Measurements from ENCODE around the gene CNTNAP2. TPM values are rescaled to one million over a fixed set of nuclear protein-coding genes. Genes with fewer than 3 reads are reported as not detected.

Gene CNTNAP2
- total and polyA plus RNA-seq, 9 donors = 8.3 to 18.8 (median 10.4) TPM

DNA sequence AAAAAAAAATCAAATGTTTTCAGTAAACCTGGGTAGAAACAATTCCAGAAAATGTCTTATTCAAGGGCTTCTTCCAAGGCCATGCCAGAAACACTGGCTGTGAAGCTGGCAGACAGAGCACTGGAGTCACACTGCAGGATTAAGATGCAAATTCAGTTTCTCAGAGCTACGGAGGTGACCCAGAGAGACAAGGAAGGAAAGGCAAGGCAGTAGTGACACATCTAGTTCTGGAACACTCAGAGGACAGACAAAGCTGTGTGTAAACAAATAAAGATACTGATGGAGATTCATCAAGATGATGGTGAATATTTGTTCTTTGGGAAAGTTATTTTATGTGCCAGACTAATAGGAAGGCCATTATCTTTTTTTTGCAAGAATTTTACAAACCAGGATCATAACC is 1865.7 kb downstream of the CNTNAP2 start:
- H3K9me3 ChIP-seq (replicated peaks; ENCODE audit: control insufficient read depth, low read depth, low read length) = no peaks in the 10 kb centered on the region
- WGBS (ENCODE audit: insufficient coverage) = 57% methylated on average over 1 of the region's 1 CpG
- H3K27me3 ChIP-seq (ENCODE audit: control insufficient read depth, insufficient read depth, low read length) = no peaks in the 10 kb centered on the region
- H3K27ac ChIP-seq (ENCODE audit: low read length) = no peak overlapping the region
- no peak overlapping the region for H3K4me3 ChIP-seq (ENCODE audit: low read length)
- H3K4me1 ChIP-seq (ENCODE audit: control insufficient read depth, insufficient read depth, low read length) = no peaks in the 10 kb centered on the region
- H3K36me3 ChIP-seq (ENCODE audit: control insufficient read depth, insufficient read depth, low read length) = no peaks in the 10 kb centered on the region
- DNase-seq = no peak

DNA sequence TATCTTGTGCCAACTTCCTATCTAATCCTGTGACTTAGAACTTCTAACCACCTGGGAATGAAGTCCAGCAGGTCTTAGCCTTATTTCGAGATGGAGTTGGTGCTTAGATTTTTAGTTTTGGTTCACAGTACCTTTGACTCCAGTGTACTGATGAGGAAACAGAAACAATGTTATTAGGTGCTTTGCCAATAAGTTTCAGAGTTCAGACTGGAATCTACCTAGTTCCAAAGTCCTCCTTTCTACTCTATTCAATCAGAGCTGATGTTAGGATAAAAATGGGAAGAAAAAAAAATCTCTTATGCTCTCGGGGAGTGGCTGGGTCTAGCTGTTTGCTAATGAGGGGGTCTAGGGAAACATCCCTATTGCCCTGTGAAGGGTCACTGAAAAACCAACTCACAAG is 1867.7 kb downstream of the CNTNAP2 start:
- WGBS (ENCODE audit: insufficient coverage) = no CpG with 5 or more reads among the region's 2 CpGs
- H3K4me3 ChIP-seq (ENCODE audit: low read length) = no peak overlapping the region

DNA sequence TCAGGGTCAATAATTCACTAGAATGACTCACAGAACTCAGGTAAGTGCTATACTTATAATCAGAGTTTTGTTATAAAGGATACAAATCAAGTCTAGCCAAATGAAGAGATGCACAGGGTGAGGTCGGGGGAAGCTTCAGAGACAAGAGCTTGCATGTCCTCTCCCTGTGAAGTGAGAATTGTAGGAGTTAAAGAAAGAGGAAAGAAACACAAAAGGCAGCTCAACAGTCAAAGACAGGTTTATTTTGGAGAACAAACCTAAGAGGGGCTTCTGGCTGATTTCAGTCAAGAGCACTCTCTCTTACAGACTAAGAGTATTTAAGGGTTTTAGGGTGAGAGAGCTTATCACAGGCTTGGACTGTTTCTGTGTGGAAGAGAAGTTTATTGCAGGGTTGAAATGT is 1873.5 kb downstream of the CNTNAP2 start:
- H3K27me3 ChIP-seq (ENCODE audit: control insufficient read depth, insufficient read depth, low read length) = no peaks in the 10 kb centered on the region
- H3K36me3 ChIP-seq (ENCODE audit: control insufficient read depth, insufficient read depth, low read length) = no peaks in the 10 kb centered on the region
- H3K4me3 ChIP-seq (ENCODE audit: low read length) = no peak overlapping the region
- no peak overlapping the region for H3K27ac ChIP-seq (ENCODE audit: low read length)
- 83% methylated on average over 1 of the region's 1 CpG for WGBS (ENCODE audit: insufficient coverage)
- no peaks in the 10 kb centered on the region for H3K4me1 ChIP-seq (ENCODE audit: control insufficient read depth, insufficient read depth, low read length)
- no peak for DNase-seq
- H3K9me3 ChIP-seq (replicated peaks; ENCODE audit: control insufficient read depth, low read depth, low read length) = no peaks in the 10 kb centered on the region

More for the DNA sequence above, 1867.7 kb downstream of the CNTNAP2 start:
- Histone ChIP-seq H3K27me3 (ENCODE audit: control insufficient read depth, insufficient read depth, low read length) (no peaks in the 10 kb centered on the region), H3K9me3 (replicated peaks; ENCODE audit: control insufficient read depth, low read depth, low read length) (no peaks in the 10 kb centered on the region), H3K36me3 (ENCODE audit: control insufficient read depth, insufficient read depth, low read length) (no peaks in the 10 kb centered on the region), H3K27ac (ENCODE audit: low read length) (no peak overlapping the region), H3K4me1 (ENCODE audit: control insufficient read depth, insufficient read depth, low read length) (no peaks in the 10 kb centered on the region)
- no peak for DNase-seq

DNA sequence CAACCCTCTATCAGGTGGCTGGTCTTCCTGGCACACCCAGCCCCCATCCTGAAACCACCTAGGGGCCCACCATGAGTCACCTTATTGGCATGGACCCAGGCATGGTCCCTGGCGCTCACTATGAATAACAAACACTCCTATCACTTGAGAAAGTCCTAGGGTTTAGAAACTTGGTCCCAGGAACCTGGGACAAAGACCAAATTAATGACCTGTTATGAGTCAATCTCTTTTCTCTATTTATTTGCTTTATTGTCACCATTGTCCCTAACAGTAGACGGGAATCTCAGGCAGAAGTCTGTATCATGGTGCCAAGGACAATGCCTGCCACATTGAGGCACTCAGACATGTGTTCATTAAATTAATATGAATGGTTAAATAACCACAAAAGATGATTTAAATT is 1874.3 kb downstream of the CNTNAP2 start:
- Histone ChIP-seq H3K36me3 (ENCODE audit: control insufficient read depth, insufficient read depth, low read length) (no peaks in the 10 kb centered on the region), H3K27me3 (ENCODE audit: control insufficient read depth, insufficient read depth, low read length) (no peaks in the 10 kb centered on the region), H3K4me1 (ENCODE audit: control insufficient read depth, insufficient read depth, low read length) (no peaks in the 10 kb centered on the region), H3K4me3 (ENCODE audit: low read length) (no peak overlapping the region), H3K27ac (ENCODE audit: low read length) (no peak overlapping the region), H3K9me3 (replicated peaks; ENCODE audit: control insufficient read depth, low read depth, low read length) (no peaks in the 10 kb centered on the region)
- no CpG with 5 or more reads among the region's 2 CpGs for WGBS (ENCODE audit: insufficient coverage)
- DNase-seq = no peak

DNA sequence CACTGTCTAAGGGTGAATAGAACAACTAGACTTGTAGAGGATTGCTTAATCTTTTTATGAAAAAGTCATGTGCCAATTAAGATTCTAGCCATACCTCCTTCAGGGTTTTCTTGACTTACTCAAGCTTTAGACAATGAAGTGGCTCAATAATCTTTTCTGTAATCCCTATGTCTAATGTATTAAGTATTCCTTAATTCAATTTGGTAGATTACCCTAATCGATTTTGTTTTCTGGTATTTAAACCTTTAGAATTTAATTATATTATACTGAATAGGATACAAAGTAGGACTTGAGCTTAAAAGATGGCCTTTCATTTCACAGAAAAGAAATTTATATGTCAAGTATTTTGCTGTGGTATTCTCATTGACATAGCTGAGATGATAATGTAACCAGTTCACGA is 1876.1 kb downstream of the CNTNAP2 start:
- no peak overlapping the region for H3K4me3 ChIP-seq (ENCODE audit: low read length)
- no peak overlapping the region for H3K27ac ChIP-seq (ENCODE audit: low read length)
- DNase-seq = no peak
- H3K9me3 ChIP-seq (replicated peaks; ENCODE audit: control insufficient read depth, low read depth, low read length) = no peaks in the 10 kb centered on the region
- H3K36me3 ChIP-seq (ENCODE audit: control insufficient read depth, insufficient read depth, low read length) = no peaks in the 10 kb centered on the region
- H3K4me1 ChIP-seq (ENCODE audit: control insufficient read depth, insufficient read depth, low read length) = no peaks in the 10 kb centered on the region
- 100% methylated on average over 1 of the region's 2 CpGs for WGBS (ENCODE audit: insufficient coverage)
- no peaks in the 10 kb centered on the region for H3K27me3 ChIP-seq (ENCODE audit: control insufficient read depth, insufficient read depth, low read length)

DNA sequence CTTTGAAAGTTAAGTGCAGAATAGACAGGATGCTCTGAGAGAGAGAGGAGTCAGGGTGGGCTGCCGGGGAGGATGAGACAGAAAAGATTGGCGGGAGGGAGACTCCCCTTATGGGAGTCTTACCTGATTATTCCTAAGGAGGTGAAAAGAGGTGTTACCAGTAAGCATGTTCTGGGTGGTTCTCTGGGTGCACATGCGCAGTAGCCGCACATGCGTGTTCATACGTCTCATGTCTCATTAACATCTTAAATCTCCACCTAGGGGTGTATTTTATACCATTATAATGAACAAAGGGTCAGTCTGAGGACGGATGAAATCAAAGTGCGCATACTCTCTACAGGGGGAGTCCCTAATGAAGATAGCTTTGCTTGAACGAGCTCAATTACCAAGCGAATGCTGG is 1881.0 kb downstream of the CNTNAP2 start:
- Histone ChIP-seq H3K9me3 (replicated peaks; ENCODE audit: control insufficient read depth, low read depth, low read length) (no peaks in the 10 kb centered on the region), H3K4me3 (ENCODE audit: low read length) (no peak overlapping the region), H3K36me3 (ENCODE audit: control insufficient read depth, insufficient read depth, low read length) (no peaks in the 10 kb centered on the region), H3K4me1 (ENCODE audit: control insufficient read depth, insufficient read depth, low read length) (no peaks in the 10 kb centered on the region), H3K27me3 (ENCODE audit: control insufficient read depth, insufficient read depth, low read length) (no peaks in the 10 kb centered on the region), H3K27ac (ENCODE audit: low read length) (no peak overlapping the region)
- 93% methylated on average over 4 of the region's 10 CpGs for WGBS (ENCODE audit: insufficient coverage)
- no peak for DNase-seq

DNA sequence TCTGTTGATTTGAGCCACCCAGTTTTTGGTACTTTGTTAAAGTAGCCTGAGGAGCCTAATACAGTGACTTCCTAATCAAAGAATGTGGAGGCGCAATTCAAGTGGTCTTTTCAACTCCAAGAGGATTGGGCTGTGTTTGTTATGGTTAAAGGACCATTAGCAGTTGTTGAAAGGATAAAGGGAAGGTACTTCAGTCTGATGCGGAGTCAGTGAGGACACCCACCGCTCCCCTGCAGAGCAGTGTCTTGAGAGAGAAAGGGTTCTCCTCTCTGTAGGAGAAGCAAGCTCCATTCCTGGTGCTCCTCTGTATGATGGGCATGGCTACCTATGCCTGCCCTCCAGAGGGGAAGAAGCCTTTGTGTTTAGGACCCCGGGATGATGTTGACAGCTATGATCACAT is 1883.4 kb downstream of the CNTNAP2 start:
- no peak for DNase-seq
- no peaks in the 10 kb centered on the region for H3K27me3 ChIP-seq (ENCODE audit: control insufficient read depth, insufficient read depth, low read length)
- WGBS (ENCODE audit: insufficient coverage) = 81% methylated on average over 3 of the region's 4 CpGs

DNA sequence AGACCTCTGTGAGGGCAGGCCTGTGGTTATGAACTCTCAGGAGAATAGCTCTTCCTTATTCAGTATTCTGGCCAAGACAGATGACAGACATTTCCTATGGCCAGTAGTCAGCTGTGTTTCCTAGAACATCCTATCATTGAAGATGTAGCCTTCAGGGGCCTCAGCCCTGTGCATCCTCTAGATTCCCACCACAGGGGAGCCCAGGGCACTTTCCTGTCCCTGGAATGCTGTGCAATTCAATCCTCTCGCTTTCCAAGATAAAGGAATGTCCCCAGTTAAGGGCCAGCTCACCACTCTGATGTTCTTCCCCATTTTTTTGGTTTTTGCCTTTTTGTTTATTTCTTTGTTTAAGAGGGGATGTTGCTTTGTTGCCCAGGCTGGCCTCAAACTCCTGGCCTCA is 1895.2 kb downstream of the CNTNAP2 start:
- no peak overlapping the region for H3K27ac ChIP-seq (ENCODE audit: low read length)
- DNase-seq = no peak
- H3K27me3 ChIP-seq (ENCODE audit: control insufficient read depth, insufficient read depth, low read length) = no peaks in the 10 kb centered on the region
- no peaks in the 10 kb centered on the region for H3K9me3 ChIP-seq (replicated peaks; ENCODE audit: control insufficient read depth, low read depth, low read length)
- H3K36me3 ChIP-seq (ENCODE audit: control insufficient read depth, insufficient read depth, low read length) = no peaks in the 10 kb centered on the region
- WGBS (ENCODE audit: insufficient coverage) = no CpG with 5 or more reads among the region's 1 CpG
- no peaks in the 10 kb centered on the region for H3K4me1 ChIP-seq (ENCODE audit: control insufficient read depth, insufficient read depth, low read length)
- H3K4me3 ChIP-seq (ENCODE audit: low read length) = no peak overlapping the region

More for the DNA sequence above, 1883.4 kb downstream of the CNTNAP2 start:
- no peak overlapping the region for H3K4me3 ChIP-seq (ENCODE audit: low read length)
- no peaks in the 10 kb centered on the region for H3K36me3 ChIP-seq (ENCODE audit: control insufficient read depth, insufficient read depth, low read length)
- H3K27ac ChIP-seq (ENCODE audit: low read length) = no peak overlapping the region
- H3K9me3 ChIP-seq (replicated peaks; ENCODE audit: control insufficient read depth, low read depth, low read length) = no peaks in the 10 kb centered on the region
- H3K4me1 ChIP-seq (ENCODE audit: control insufficient read depth, insufficient read depth, low read length) = no peaks in the 10 kb centered on the region

DNA sequence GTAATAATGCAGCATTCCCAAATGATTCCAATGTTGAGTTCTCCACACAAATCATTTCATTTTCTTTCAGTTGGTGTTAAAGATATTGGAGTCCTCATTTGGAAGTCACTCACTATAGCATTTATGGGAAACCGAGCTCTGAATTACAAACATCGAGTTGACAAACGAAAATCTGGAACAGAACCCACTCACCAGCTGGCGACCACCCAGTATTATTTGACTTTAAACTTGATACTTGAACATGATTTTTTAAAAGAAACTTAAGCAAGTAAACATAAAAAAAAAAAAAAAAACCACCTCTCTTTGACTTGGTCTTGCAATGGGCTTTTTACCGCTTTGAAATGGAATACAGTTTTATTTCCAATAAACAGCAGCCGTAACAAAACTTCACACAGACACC is 1897.4 kb downstream of the CNTNAP2 start:
- no CpG with 5 or more reads among the region's 6 CpGs for WGBS (ENCODE audit: insufficient coverage)
- H3K9me3 ChIP-seq (replicated peaks; ENCODE audit: control insufficient read depth, low read depth, low read length) = no peaks in the 10 kb centered on the region
- H3K4me3 ChIP-seq (ENCODE audit: low read length) = no peak overlapping the region
- H3K27me3 ChIP-seq (ENCODE audit: control insufficient read depth, insufficient read depth, low read length) = no peaks in the 10 kb centered on the region
- H3K36me3 ChIP-seq (ENCODE audit: control insufficient read depth, insufficient read depth, low read length) = no peaks in the 10 kb centered on the region
- no peak for DNase-seq
- no peak overlapping the region for H3K27ac ChIP-seq (ENCODE audit: low read length)
- no peaks in the 10 kb centered on the region for H3K4me1 ChIP-seq (ENCODE audit: control insufficient read depth, insufficient read depth, low read length)

DNA sequence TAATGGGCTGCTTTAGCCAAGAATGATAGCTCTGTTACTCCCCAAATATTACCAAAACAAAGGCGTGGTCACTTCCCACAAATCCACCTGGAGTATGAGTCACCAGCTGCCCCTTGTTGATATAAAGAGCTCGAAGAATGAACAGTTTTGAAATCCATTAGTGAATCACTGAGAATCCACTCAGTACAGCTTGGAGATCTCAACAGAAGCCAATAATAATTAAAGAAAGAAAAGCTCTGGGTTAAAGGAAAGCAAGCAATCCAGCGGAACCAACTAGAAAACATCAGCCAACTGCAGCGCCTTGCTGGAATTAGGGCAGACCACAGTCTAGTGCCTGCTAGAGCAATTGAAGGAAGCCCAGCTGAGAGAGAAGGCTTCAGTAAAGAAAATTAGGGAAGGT is 1897.9 kb downstream of the CNTNAP2 start:
- H3K4me1 ChIP-seq (ENCODE audit: control insufficient read depth, insufficient read depth, low read length) = no peaks in the 10 kb centered on the region
- no peak overlapping the region for H3K27ac ChIP-seq (ENCODE audit: low read length)
- no peak for DNase-seq
- no peaks in the 10 kb centered on the region for H3K36me3 ChIP-seq (ENCODE audit: control insufficient read depth, insufficient read depth, low read length)
- no peak overlapping the region for H3K4me3 ChIP-seq (ENCODE audit: low read length)
- H3K27me3 ChIP-seq (ENCODE audit: control insufficient read depth, insufficient read depth, low read length) = no peaks in the 10 kb centered on the region
- WGBS (ENCODE audit: insufficient coverage) = 85% methylated on average over 2 of the region's 4 CpGs
- H3K9me3 ChIP-seq (replicated peaks; ENCODE audit: control insufficient read depth, low read depth, low read length) = no peaks in the 10 kb centered on the region

DNA sequence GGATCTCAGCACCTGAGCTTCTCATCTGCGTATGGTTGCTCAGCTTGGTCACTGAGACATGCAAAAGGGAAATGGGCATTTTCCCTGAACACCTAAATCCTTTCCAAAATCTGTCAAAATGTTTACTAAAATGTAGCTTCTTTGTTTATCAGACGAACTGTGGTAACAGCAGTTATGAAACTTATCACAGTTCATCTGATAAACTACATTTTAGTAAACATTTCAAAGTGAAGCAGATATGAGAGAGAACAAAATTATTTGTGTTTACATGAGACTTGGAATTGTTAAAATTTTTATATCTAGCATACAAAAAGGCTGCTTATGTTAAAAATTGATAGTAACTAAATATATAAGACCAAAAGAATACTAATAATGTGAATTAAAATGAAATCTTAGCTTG is 1900.5 kb downstream of the CNTNAP2 start:
- no peak for DNase-seq
- no CpG with 5 or more reads among the region's 2 CpGs for WGBS (ENCODE audit: insufficient coverage)
- Histone ChIP-seq H3K36me3 (ENCODE audit: control insufficient read depth, insufficient read depth, low read length) (no peaks in the 10 kb centered on the region), H3K4me1 (ENCODE audit: control insufficient read depth, insufficient read depth, low read length) (no peaks in the 10 kb centered on the region), H3K9me3 (replicated peaks; ENCODE audit: control insufficient read depth, low read depth, low read length) (no peaks in the 10 kb centered on the region), H3K4me3 (ENCODE audit: low read length) (no peak overlapping the region), H3K27me3 (ENCODE audit: control insufficient read depth, insufficient read depth, low read length) (peaks cover 2% of the 10 kb centered on the region), H3K27ac (ENCODE audit: low read length) (no peak overlapping the region)
